Measurements from ENCODE around the gene KIAA0753.

Gene KIAA0753

DNA sequence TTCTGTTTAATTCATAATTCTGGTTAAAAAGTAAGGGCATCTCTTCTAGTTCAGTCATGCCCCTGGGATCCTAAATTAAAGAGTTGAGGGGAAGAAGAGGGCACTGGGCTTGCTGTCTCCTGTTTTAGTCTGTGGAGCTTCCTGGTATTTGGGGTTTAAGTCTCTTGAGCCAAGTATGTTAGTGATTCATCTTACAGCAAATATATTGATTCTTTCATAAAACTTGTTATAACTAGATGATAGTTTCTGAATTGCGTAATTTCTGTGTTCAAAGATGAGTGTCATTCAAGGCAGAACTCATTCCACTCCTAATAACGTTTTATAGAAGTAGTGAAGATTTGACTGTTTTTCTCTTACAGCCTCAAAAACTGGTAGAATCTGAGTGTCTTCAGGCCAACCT is 2.1 kb upstream of the KIAA0753 start:
- no peaks in the 10 kb centered on the region for H3K27me3 ChIP-seq (replicated peaks; ENCODE audit: control insufficient read depth, insufficient read depth, low read length)
- DNase-seq (ENCODE audit: extremely low read depth, insufficient read length): no peak
- TF ChIP-seq, protein P1, sequence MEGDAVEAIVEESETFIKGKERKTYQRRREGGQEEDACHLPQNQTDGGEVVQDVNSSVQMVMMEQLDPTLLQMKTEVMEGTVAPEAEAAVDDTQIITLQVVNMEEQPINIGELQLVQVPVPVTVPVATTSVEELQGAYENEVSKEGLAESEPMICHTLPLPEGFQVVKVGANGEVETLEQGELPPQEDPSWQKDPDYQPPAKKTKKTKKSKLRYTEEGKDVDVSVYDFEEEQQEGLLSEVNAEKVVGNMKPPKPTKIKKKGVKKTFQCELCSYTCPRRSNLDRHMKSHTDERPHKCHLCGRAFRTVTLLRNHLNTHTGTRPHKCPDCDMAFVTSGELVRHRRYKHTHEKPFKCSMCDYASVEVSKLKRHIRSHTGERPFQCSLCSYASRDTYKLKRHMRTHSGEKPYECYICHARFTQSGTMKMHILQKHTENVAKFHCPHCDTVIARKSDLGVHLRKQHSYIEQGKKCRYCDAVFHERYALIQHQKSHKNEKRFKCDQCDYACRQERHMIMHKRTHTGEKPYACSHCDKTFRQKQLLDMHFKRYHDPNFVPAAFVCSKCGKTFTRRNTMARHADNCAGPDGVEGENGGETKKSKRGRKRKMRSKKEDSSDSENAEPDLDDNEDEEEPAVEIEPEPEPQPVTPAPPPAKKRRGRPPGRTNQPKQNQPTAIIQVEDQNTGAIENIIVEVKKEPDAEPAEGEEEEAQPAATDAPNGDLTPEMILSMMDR (IDR thresholded peaks at IDR 0.05; ENCODE audit: insufficient read depth, low read length, poor library complexity, severe bottlenecking): no peak
- peaks cover 3% of the 10 kb centered on the region; the same call in 1 of the 2 replicates for H3K36me3 ChIP-seq (ENCODE audit: control insufficient read depth, insufficient read depth, low read length)
- no peak overlapping the region for H3K4me3 ChIP-seq (replicated peaks; ENCODE audit: low read depth, low read length)

DNA sequence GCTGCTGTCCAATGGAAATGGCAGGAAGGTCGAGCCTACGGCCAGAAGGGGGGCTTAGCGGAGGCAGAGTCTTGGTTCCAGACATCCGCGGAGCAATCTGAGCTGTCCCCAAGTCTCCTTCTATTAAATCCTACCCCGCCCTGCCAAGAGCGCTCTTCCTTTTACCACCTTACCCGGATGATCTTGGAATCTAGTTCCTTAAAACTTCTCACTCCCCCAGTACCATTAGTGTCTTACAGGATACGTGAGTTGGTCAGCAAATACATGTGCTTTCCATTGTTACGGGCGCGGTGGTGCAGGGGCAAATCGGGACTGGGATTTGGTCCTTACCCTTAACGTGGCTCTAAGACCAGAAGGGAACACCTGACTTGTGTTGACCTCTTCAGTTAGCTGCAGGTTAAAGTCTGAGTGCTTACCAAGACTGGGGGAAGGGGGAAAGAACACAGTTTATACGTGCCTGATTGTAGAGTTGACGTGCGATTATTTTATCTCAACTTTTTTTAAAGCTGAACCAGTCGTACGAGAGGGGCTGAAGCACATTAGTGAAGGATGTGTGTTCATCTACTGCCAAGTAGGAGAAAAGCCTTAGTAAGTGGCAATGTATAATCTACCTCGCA is 844 bp upstream of the KIAA0753 start:
- H3K36me3 ChIP-seq (ENCODE audit: control insufficient read depth, insufficient read depth, low read length): no peaks in the 10 kb centered on the region; the same call in 1 of the 2 replicates
- no peaks in the 10 kb centered on the region for H3K27me3 ChIP-seq (replicated peaks; ENCODE audit: control insufficient read depth, insufficient read depth, low read length)
- TF ChIP-seq, protein P1 (IDR thresholded peaks at IDR 0.05; ENCODE audit: insufficient read depth, low read length, poor library complexity, severe bottlenecking): no peak
- peak overlapping the region; percentile 73 for H3K4me3 ChIP-seq (replicated peaks; ENCODE audit: low read depth, low read length)
- DNase-seq (ENCODE audit: extremely low read depth, insufficient read length): no peak

DNA sequence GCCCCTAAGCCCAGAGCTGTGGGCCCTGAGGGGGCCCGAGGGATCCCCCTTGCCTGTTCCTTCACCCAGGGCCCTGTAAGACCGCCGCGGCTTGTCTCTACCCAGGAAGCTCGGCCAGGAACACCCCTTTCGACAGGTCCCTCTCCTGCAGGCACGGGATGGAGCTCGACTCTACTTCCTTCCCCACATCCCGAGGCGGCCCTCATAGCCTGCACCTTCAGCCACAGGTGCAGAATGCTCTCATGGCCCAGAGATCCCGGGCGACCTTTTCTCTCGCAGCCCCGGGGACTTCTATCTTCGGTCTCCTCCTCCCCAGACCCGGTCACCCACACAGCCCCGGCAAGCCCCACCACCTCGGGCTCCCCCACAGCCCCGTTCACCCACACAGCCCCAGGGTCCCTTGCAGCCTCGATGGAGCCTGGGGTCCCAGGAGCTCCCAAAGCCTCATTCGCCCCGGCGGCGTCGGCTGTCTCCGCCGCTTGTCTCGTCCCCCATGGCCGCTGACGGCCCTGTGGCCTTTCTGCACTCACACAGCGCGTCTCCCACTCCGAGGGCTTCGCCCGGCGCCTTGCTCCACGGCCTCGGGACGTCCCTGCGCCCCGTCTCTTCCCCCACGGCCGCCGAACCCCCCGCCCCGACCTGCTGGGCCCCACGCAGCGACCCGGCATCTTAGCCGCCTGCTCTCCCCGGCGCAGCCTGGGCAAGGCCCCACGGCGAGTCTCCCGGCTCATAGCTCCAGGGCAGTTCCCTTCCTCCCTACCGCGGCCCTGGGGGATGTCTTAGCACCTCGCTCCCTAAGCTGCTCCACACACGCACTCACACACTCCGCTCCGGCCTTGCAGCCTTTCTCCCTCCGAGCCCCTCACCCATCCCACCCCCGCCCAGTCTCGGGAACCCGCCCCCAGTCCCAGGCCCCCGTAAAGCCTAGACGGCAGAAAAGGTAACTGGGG is 650 bp downstream of the KIAA0753 start:
- Histone ChIP-seq H3K27me3 (replicated peaks; ENCODE audit: control insufficient read depth, insufficient read depth, low read length) (no peaks in the 10 kb centered on the region), H3K4me3 (replicated peaks; ENCODE audit: low read depth, low read length) (peak overlapping the region; percentile 73), H3K36me3 (ENCODE audit: control insufficient read depth, insufficient read depth, low read length) (no peaks in the 10 kb centered on the region; the same call in 1 of the 2 replicates)
- no peak for DNase-seq (ENCODE audit: extremely low read depth, insufficient read length)
- TF ChIP-seq, protein P1 (IDR thresholded peaks at IDR 0.05; ENCODE audit: insufficient read depth, low read length, poor library complexity, severe bottlenecking): no peak

DNA sequence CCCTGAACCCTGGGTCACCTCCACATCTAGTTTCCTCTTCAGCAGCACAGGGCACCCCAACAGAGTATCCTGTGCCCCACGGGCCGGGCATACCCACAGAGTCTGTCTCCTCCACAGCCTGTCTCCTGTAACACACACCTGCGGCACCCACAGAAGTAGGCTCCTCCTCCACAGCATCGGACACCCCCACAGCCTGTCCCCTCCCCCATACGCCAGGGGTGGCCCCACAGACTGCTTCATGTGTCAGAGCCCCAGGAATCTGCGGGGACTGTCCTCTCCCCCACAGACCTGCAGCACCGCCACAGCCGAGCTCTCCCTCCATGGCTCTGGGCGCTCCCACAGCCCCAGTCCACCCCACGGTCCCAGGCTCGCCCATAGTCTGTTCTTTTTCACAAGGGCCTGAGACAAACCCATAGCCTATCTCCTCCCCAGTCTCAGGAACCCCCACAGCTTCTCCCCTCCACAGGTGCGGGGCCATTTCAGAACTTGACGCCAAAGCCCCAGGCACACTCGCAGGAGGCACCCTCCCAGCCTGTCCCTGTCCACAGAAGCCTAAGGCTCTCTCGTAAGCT is 1.4 kb downstream of the KIAA0753 start:
- TF ChIP-seq, protein P1 (IDR thresholded peaks at IDR 0.05; ENCODE audit: insufficient read depth, low read length, poor library complexity, severe bottlenecking): no peak
- peak overlapping the region; percentile 73 for H3K4me3 ChIP-seq (replicated peaks; ENCODE audit: low read depth, low read length)
- no peak for DNase-seq (ENCODE audit: extremely low read depth, insufficient read length)
- H3K27me3 ChIP-seq (replicated peaks; ENCODE audit: control insufficient read depth, insufficient read depth, low read length): no peaks in the 10 kb centered on the region
- no peaks in the 10 kb centered on the region for H3K36me3 ChIP-seq (ENCODE audit: control insufficient read depth, insufficient read depth, low read length)

DNA sequence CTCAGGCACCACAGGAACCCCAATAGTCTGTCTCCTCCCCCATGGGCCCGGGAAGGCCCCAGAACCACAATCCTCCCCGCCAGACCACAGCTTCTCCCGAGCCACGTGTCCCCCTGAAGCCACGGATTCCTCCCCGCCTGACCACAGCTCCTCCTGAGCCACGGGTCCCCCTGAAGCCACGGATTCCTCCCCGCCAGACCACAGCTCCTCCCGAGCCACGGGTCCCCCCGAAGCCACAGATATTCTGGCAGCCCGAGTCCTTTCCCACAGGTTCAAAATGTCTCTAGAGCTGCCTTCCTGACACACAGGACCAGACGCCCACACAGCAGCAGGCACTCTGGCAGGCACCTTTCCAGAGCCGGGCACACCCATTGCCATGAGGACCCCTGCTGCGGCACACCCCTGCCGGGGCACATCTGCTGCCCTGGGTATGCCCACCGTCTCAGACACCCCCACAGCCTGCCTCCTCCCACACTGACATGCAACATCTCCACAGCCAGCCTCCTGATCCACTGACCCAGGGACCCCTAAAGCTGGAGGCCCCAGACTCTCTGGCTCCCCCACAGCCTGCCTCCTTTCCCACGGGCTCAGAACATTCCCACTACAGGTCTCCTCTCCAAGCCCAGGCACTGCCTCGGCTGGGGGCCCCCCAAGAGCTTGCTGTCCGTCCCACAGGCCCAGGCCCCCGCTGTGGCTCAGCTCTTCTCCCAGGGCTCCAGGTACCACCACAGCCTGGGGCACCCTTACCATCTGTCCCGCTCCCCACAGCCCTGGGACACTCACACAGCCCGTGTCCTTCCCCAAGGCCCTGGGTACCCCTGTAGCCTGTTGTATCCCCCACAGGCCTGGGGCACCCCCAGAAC is 2.2 kb downstream of the KIAA0753 start:
- Histone ChIP-seq H3K4me3 (replicated peaks; ENCODE audit: low read depth, low read length) (no peak overlapping the region), H3K36me3 (ENCODE audit: control insufficient read depth, insufficient read depth, low read length) (no peaks in the 10 kb centered on the region), H3K27me3 (replicated peaks; ENCODE audit: control insufficient read depth, insufficient read depth, low read length) (no peaks in the 10 kb centered on the region)
- TF ChIP-seq, protein P1 (IDR thresholded peaks at IDR 0.05; ENCODE audit: insufficient read depth, low read length, poor library complexity, severe bottlenecking): no peak
- no peak for DNase-seq (ENCODE audit: extremely low read depth, insufficient read length)

Measured in GM06990 (cell line).